Stimulated activated CD8-positive, alpha-beta memory T cell treated with anti-CD3 and anti-CD28 coated beads, Interleukin-2, amount 100 ng/mL, for 48 hours (primary cell): ENCODE results near the gene BTBD9.

Source experiments
- DNase-seq, 2 donors: peaks; one replicate each; pipeline ENCODE4 v3.0.0-alpha.2; 2020; ENCODE audit warnings: low read depth in 2 of 2

The BTBD9 gene

DNA sequence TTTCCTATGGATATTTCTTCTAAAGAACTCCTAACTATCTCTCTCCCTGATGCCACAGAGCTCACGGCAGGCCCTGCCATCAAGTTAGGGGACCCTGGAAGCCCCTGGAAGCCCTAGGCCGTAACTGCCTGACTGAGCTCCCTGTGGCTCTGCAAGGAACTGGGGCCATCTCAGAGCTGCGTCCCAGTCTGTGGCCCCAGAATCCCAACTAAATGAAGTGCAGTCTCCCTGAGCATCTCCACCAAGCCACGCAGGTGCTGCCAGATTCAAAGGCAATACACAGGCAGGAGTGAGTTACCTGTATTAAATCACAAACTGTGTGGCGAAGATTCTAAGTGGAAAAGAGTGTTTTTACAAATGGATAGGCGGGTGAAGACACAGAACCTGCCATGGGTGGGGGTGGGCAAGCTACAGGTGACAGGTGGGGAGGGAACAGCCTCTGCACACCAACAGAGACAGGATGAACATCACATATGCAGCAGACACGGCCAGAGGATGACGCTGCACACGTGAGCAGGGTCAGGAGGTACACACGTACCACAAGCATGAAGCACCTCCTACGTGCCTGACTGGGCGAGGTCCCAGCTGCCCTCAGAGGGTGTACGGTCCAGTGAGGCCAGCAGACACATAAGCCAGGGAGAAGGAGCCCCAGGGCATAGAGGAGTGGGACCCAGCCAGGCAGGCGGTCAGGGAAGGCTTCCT is 461.7 kb downstream of the BTBD9 start:
- no peak for DNase-seq

- no peak for DNase-seq
Measured at GRCh38 chr6:38176797-38177751, 462.7 kb downstream of the BTBD9 start.

- DNase-seq: no peak
Measured at GRCh38 chr6:38175786-38176185, 463.9 kb downstream of the BTBD9 start.

GRCh38 chr6:38174806-38175495 is 464.8 kb downstream of the BTBD9 start:
- DNase-seq: no peak

DNA sequence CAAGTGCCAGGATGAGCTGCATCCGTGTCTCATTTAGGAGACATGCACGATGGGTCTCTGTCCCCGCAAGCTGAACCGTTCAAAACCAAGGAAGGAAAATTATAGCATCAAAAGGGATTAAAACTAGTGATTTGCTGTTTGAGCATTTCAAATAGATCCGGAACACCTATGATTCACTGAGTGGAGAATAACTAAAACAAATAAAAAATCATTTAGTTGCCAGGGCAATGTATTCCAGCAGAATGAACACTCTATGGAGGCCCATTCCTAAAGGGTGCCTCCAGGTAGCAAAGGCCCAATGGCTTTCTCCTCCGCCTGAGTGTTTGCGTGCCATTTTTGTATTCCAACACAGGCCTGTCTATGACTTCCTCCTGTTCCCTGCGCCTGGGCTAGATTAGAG is 465.4 kb downstream of the BTBD9 start:
- DNase-seq: no peak

DNA sequence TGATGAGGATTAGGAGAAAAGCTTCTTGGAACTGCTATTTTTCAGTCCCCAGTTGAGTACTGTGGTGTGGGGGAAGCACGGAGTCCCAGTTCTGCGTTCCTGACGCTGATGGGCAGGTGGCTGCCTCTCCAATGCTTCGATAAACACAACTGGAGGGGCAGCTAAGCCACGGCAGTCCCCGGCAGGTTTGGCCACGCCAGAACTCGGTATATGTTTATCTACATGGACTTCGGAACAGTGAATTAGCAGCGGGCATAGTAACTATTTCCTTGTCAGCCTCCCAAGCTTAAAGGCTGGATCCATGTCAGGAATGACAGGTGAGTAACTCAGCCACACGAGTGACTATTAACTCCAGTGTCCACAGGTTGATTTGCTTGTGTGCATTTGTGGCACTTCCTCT is 465.8 kb downstream of the BTBD9 start:
- no peak for DNase-seq

GRCh38 chr6:38172739-38173410 is 466.9 kb downstream of the BTBD9 start:
- no peak for DNase-seq

GRCh38 chr6:38171997-38172738 is 467.6 kb downstream of the BTBD9 start:
- no peak for DNase-seq

DNA sequence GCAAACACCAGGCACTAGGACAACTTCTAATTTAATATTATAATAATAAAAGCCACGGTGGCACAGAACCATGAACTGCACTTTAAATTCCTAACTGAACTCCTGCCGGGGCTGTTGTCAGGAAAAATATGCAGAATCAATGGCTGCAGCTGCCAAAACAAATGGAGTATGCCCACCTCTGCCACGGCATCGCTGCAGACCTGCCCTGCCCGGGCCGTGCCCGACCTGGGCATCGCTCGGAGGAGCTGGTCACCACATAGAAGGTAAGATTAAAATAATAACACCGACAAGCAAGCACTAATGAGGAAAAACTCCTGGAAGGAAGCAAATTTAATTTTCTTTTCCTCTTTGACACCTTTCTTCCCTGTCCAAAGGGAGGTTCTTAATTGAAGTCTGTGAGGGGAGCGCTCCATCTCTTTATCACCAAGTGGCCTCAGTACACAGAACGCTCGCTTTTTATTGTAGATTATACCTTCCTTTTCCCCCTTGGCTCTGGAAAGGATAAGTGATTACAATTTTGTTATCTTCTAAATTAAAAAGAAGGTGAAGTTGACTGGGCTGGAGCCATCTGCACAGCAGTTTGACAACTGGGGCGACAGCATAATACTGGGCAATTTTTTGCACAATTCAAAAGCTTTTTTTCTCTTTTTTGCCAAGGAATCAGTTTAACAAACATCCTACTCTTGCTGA is 468.9 kb downstream of the BTBD9 start:
- no peak for DNase-seq

DNA sequence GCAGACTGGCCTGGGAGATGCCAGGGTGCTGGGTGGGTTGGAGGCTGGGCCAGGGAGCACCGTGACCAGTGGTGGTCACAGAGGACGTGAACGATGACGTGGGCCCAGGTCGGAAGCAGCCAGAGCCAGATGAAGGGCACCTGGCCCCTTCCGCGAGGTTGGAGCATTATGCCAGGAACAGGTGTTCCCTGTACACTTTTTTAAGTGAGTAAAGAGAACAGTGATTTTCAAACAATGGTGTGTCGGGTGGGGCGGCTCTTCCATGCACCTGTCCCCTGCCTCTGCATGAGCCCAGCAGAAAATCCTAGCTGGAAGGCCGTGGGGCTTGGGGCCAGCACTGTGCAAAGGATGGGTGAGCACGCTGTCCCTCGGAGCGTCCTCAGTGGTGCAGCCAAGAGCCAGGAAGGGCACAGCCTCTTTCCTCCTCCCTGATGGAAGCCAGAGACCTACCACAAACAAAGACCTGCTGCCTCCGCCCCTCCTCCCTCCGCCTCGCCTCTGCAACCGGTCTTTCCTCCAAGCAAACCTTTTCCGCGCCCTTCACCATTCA is 469.7 kb downstream of the BTBD9 start:
- DNase-seq: no peak

DNA sequence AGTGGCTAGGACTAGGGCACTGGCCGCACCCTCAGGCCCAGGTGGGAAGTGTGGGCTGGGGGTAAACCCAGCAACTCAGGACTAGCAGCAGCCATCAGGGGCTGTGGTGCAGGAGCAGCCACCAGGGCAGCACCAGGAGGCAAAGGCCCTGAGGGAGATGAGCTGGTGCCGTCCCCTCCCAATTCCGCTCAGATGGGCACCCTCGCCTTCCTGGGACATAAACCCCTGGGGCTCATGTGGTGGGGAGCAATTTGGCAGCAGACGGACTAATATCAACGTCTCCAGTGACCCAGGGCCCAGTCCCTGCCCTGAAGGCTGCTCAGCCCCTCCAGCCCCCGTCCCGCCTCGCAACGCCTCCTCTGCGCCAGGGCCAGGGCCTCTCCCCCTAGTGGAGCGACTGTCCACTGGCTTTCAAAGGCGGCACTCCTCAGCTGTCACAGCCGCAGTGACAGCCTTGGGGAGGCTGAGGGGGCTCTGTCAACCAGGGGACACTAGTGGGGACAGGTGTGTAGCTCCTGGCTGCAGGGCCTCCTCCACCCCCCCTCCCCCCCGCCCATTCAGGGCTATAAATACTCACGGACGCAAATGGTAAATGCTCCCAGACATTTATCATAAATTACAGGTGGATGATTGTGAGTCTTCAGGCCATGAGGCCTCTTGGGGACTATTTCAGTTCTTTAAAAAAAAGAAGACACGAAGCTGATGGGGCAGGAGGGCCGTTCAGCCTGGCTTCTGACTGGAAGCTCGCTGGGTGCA is 470.3 kb downstream of the BTBD9 start:
- no peak for DNase-seq

GRCh38 chr6:38168699-38169098 is 471.0 kb downstream of the BTBD9 start:
- no peak for DNase-seq

DNA sequence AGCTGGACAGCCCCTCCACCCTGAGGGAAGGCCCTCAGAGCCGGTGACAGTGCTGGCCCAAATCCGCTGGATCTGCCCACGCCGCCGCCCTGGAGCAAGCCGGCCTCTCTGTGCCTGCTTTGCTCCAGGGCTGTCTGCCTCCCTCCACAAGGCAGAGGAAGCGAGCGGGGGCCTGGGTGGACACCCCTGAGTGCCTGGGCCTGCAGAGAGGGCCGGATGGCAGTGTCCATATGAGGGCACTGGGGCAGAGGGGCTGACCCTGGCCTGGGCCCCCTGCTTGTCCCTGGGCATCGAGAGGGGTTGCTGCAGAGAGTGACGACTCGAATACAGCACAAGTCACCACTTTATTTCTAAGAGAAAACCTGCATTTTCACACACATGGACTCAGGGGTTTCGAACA is 471.6 kb downstream of the BTBD9 start:
- no peak for DNase-seq

DNA sequence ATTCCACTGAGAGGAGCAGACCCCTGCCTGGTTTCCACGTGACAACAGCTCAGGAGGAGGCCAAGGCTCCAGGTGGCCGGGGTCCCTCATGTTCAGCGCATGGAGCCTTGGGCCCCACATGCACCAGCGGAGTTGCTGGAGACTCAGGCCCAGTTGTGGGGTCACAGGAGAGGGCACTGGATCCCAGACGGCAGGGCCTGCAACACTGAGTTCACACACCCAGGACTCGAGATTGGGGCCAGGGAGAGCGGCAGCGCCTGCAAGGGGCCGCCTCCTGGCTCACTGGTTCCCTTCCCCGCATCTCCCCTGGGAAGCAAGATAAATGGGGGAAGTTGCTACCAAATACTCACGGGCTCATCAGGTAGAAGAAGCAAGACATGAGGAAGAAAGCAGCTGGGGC is 472.1 kb downstream of the BTBD9 start:
- no peak for DNase-seq

- DNase-seq: no peak
Measured at GRCh38 chr6:38166411-38167240, 473.1 kb downstream of the BTBD9 start.

DNA sequence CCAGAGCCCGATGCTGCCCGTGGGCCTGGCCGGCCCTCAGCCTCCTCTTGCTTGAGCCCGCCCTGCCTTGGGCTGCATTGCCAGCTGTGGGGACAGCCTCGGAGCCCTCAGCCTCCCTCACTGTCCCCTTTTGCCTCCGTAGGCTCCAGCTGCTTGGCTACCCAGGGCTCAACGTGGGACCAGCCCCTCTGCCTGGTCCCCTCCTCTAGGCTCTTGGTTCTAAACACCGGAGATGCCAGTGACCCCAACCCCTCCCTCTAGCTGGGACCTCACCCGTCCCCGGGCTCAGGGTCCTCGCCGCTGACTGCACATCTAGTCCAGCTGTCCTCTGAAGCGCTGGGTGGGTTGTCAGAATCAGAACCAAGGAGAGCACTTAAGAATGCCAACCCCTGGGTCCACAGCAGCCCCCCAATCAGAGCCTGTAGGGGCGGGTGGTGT is 475.0 kb downstream of the BTBD9 start:
- no peak for DNase-seq

GRCh38 chr6:38164131-38164481 is 475.6 kb downstream of the BTBD9 start:
- no peak for DNase-seq
